Spleen (tissue), 11 donors: Measurements from ENCODE around the gene NXPH4. TPM values are rescaled to one million over a fixed set of nuclear protein-coding genes. Genes with fewer than 3 reads are reported as not detected.
A peak's percentile ranks its signal among the peaks of the same experiment; 100 is the strongest.

ENCODE experiments used
- DNase-seq: peaks from one replicate; pipeline ENCODE4 v3.0.0-alpha.2; 2020
- H3K27ac ChIP-seq, 8 donors: fragments of 200-600 bp; sonication (generic) in 7 of 8; 1 replicate in 4 of 8; 2 replicates in 4 of 8; pipeline versions ENCODE4 v1.5.0 to v1.8.0; 2016 to 2021; ENCODE audit warnings: inconsistent platforms in 4 of 8, mild to moderate bottlenecking in 4 of 8, moderate library complexity in 1 of 8
- H3K27me3 ChIP-seq, 7 donors: fragments of 200-600 bp; sonication (generic) in 6 of 7; replicated peaks in 1 of 7; 1 replicate in 4 of 7; 2 replicates in 3 of 7; pipeline versions ENCODE4 v1.5.0 to v1.8.0; 2016 to 2021; ENCODE audit warnings: inconsistent platforms in 3 of 7, mild to moderate bottlenecking in 1 of 7
- H3K36me3 ChIP-seq, 6 donors: fragments of 200-600 bp; sonication (generic) in 5 of 6; 1 replicate in 4 of 6; 2 replicates in 2 of 6; pipeline versions ENCODE4 v1.5.0 to v1.8.0; 2016 to 2021; ENCODE audit warnings: inconsistent platforms in 2 of 6
- H3K4me1 ChIP-seq, 6 donors: fragments of 200-600 bp; sonication (generic) in 5 of 6; 1 replicate in 3 of 6; 2 replicates in 3 of 6; pipeline versions ENCODE4 v1.5.0 to v1.8.0; 2016 to 2021; ENCODE audit warnings: inconsistent platforms in 3 of 6
- H3K4me3 ChIP-seq, 8 donors: fragments of 200-600 bp; sonication (generic) in 7 of 8; 1 replicate in 4 of 8; 2 replicates in 4 of 8; pipeline versions ENCODE4 v1.5.0 to v1.8.0; 2016 to 2021; ENCODE audit warnings: inconsistent platforms in 4 of 8, mild to moderate bottlenecking in 4 of 8, moderate library complexity in 2 of 8
- H3K9me3 ChIP-seq, 8 donors: fragments of 200-600 bp; sonication (generic) in 7 of 8; 1 replicate in 4 of 8; 2 replicates in 4 of 8; pipeline versions ENCODE4 v1.5.0 to v1.8.0; 2016 to 2021; ENCODE audit warnings: inconsistent platforms in 4 of 8
- CTCF ChIP-seq, 11 experiments: fragments of 200-600 bp in 7 of 11; fragments of 450-650 bp in 4 of 11; sonication (generic) in 4 of 11; IDR thresholded peaks in 8 of 11; conservative IDR thresholded peaks in 3 of 11; 1 replicate in 7 of 11; 2 replicates in 4 of 11; pipeline versions ENCODE4 v1.4.0 to v1.8.0; 2016 to 2021; ENCODE audit warnings: antibody characterized with exemption in 11 of 11, inconsistent platforms in 4 of 11, mild to moderate bottlenecking in 1 of 11
- POLR2A ChIP-seq, 3 donors: fragments of 450-650 bp; IDR thresholded peaks; one replicate each; pipeline ENCODE4 v1.5.1; 2017; ENCODE audit warnings: antibody characterized with exemption in 3 of 3, mild to moderate bottlenecking in 1 of 3
- POLR2AphosphoS5 ChIP-seq, 3 donors: sonication (generic); formaldehyde crosslinking; IDR thresholded peaks; one replicate each; pipeline ENCODE4 v1.5.1; 2017; ENCODE audit warnings: antibody characterized with exemption in 3 of 3
- WGBS, 5 donors: extraction: QIAGEN DNeasy Blood & Tissue Kit in 3 of 5; methylation state at CpG; one replicate each; pipeline versions ENCODE4 v1.1.5 to v1.1.7; 2013 to 2018; 5-methylcytosine and 5-hydroxymethylcytosine counted together
- intact Hi-C: fragments of 100-400 bp; cut with DNase I; formaldehyde crosslinking; loops from one replicate; pipeline ENCODE4 v1.15.0; 2023; ENCODE audit warnings: low total_unique reads
- polyA plus RNA-seq, 3 donors: library from polyadenylated mRNA; stranded (reverse); fragments of 200-250 nt; gene quantifications; one replicate each; pipeline ENCODE4 v1.2.1, GENCODE V29; 2013
- total RNA-seq, 7 donors: library from RNA; depleted of rRNA in 3 of 7; stranded (reverse); fragments of >200 nt in 3 of 7; fragmentation: NEBNext Ultra II Directional in 4 of 7; extraction: Animal tissue kit (Norgen Biotek cat#: 25700) in 4 of 7; gene quantifications; one replicate each; pipeline versions ENCODE4 v1.1.0 to v1.2.1, GENCODE V29; 2016 to 2021
- donor health status: healthy with polysubstance abuse.
- donor health status: DM: no; HTN: no; CAD: no; lungs with moderate emphysema.
- donor health status: DM: no; HTN: no; CAD: no.
- donor health status: Bipolar disorder and iron deficiency.
- donor health status: healthy.
- donor health status: DM: no; HTN: no; CAD: no.
- donor health status: DM: yes; HTN: yes; CAD: no.

Gene NXPH4
- total and polyA plus RNA-seq, 10 donors = 0.11 to 0.60 (median 0.23) TPM; not detected in 4

- WGBS, 5 donors = 57 to 75% (median 69%) methylated on average over 4 of the region's 4 CpGs
- H3K27ac ChIP-seq = peak overlapping the region in 2 of 8 donors; percentile 25 to 28
- no peak for DNase-seq
- intact Hi-C loops = no loop called here
- H3K27me3 ChIP-seq = peaks cover 0 to 5% (median 0%) of the 10 kb centered on the region in 7 donors
- H3K9me3 ChIP-seq = no peaks in the 10 kb centered on the region
- H3K4me1 ChIP-seq = no peaks in the 10 kb centered on the region
- H3K4me3 ChIP-seq = no peak overlapping the region
- H3K36me3 ChIP-seq = peaks cover 0 to 88% (median 12%) of the 10 kb centered on the region in 6 donors
- TF ChIP-seq CTCF (IDR thresholded peaks at IDR 0.05 in 8 of 11, conservative IDR thresholded peaks at IDR 0.05 in 3 of 11) = no peak
- TF ChIP-seq POLR2AphosphoS5 (IDR thresholded peaks at IDR 0.05) = peak in 1 of 3 donors; percentile 16
These were observed 44.9 kb upstream of the NXPH4 start for GRCh38 chr12:57171668-57172067.

- Histone ChIP-seq H3K27me3 (peaks cover 0 to 5% (median 0%) of the 10 kb centered on the region in 7 donors), H3K4me3 (no peak overlapping the region), H3K4me1 (no peaks in the 10 kb centered on the region), H3K27ac (no peak overlapping the region), H3K36me3 (peaks cover 0 to 88% (median 7%) of the 10 kb centered on the region in 6 donors), H3K9me3 (no peaks in the 10 kb centered on the region)
- peak in 9 of 11 experiments; percentile 7 to 60 (median 51) for TF ChIP-seq CTCF (IDR thresholded peaks at IDR 0.05 in 8 of 11, conservative IDR thresholded peaks at IDR 0.05 in 3 of 11)
- TF ChIP-seq POLR2A (IDR thresholded peaks at IDR 0.05) = no peak
- peak in 2 of 3 donors; percentile 32 to 54 for TF ChIP-seq POLR2AphosphoS5 (IDR thresholded peaks at IDR 0.05)
- DNase-seq = no peak
- intact Hi-C loops = no loop called here
- WGBS, 5 donors = 60 to 66% (median 62%) methylated on average over 9 to 11 of the region's 11 CpGs
These were observed 43.5 kb upstream of the NXPH4 start for GRCh38 chr12:57173089-57173488.

DNA sequence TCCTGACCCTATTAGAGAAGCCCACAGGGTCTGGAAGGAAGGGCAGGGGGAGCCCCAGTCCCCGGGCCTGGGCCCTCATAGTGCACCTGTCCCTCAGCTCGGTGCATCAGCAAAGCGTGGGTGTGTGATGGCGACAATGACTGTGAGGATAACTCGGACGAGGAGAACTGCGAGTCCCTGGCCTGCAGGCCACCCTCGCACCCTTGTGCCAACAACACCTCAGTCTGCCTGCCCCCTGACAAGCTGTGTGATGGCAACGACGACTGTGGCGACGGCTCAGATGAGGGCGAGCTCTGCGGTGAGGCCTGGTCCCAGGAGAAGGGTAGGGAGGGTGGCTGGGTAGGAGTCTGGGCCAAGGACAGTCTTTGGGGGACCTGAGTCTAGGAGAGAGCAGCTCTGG, 42.9 kb upstream of the NXPH4 start:
- Histone ChIP-seq H3K27me3 (peaks cover 0 to 5% (median 0%) of the 10 kb centered on the region in 7 donors), H3K4me1 (no peaks in the 10 kb centered on the region), H3K9me3 (no peaks in the 10 kb centered on the region), H3K36me3 (peaks cover 0 to 88% (median 7%) of the 10 kb centered on the region in 6 donors), H3K27ac (no peak overlapping the region), H3K4me3 (no peak overlapping the region)
- DNase-seq = no peak
- TF ChIP-seq POLR2AphosphoS5 (IDR thresholded peaks at IDR 0.05) = peak in 1 of 3 donors; percentile 36
- no peak for TF ChIP-seq CTCF (IDR thresholded peaks at IDR 0.05 in 8 of 11, conservative IDR thresholded peaks at IDR 0.05 in 3 of 11)
- intact Hi-C loops = no loop called here
- WGBS, 5 donors = 83 to 94% (median 88%) methylated on average over 14 of the region's 14 CpGs

DNA sequence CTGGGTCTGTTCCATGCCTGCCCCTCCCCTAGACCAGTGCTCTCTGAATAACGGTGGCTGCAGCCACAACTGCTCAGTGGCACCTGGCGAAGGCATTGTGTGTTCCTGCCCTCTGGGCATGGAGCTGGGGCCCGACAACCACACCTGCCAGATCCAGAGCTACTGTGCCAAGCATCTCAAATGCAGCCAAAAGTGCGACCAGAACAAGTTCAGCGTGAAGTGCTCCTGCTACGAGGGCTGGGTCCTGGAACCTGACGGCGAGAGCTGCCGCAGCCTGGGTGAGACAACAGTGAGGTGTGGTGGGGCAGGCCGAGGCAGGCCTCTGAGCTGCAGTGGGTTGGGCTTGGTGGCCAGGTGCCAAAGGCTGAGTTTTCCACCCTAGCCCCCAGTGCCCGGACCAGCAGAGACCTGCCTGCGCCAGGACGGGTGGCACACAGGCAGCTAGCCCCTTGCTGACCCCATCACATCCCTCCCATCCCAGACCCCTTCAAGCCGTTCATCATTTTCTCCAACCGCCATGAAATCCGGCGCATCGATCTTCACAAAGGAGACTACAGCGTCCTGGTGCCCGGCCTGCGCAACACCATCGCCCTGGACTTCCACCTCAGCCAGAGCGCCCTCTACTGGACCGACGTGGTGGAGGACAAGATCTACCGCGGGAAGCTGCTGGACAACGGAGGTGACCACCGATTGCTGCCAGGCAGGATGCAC, 41.0 kb upstream of the NXPH4 start:
- Histone ChIP-seq H3K4me1 (no peaks in the 10 kb centered on the region), H3K4me3 (no peak overlapping the region), H3K27ac (peak overlapping the region in 1 of 8 donors; percentile 14), H3K27me3 (peaks cover 0 to 5% (median 0%) of the 10 kb centered on the region in 7 donors), H3K36me3 (peaks cover 0 to 88% (median 10%) of the 10 kb centered on the region in 6 donors), H3K9me3 (no peaks in the 10 kb centered on the region)
- DNase-seq = no peak
- 61 to 75% (median 64%) methylated on average over 26 to 29 of the region's 29 CpGs for WGBS, 5 donors
- intact Hi-C loops = no loop called here
- TF ChIP-seq POLR2A (IDR thresholded peaks at IDR 0.05) (no peak), CTCF (IDR thresholded peaks at IDR 0.05 in 8 of 11, conservative IDR thresholded peaks at IDR 0.05 in 3 of 11) (peak in 10 of 11 experiments; percentile 12 to 70 (median 56)), POLR2AphosphoS5 (IDR thresholded peaks at IDR 0.05) (peak in 2 of 3 donors; percentile 52 to 68)
